Stimulated activated naive CD4-positive, alpha-beta T cell (primary cell): ENCODE measurements around the gene CDK5RAP1.
"Not testable (repeated sequence)": the region's sequence is repeated elsewhere in the genome, so short reads cannot be mapped to it uniquely, and the experiment has no call there.

Experiments used
- DNase-seq, 6 experiments: peaks; one replicate each; lab custom pipeline; 2025; lab: John Stamatoyannopoulos, UW

The CDK5RAP1 gene

GRCh38 chr20:33401184-33401920 is at the start of gene CDK5RAP1:
Gene CDK5RAP1 (minus strand): TSS chr20:33401519. CDS start chr20:33397064, 4,455 bp downstream.
- DNase-seq, result peak; percentile 65 to 84 (median 75)

GRCh38 chr20:33450867-33451266 is 49.5 kb upstream of the CDK5RAP1 start:
- no peak for DNase-seq

GRCh38 chr20:33445881-33446625 is 44.7 kb upstream of the CDK5RAP1 start:
- DNase-seq, result no peak

- DNase-seq, result peak in 1 of 6 experiments; percentile 4
Measured at GRCh38 chr20:33444797-33445560, 43.7 kb upstream of the CDK5RAP1 start.

GRCh38 chr20:33443512-33444239 is 42.4 kb upstream of the CDK5RAP1 start, which contains the start of gene SNTA1:
Gene SNTA1 (minus strand): TSS chr20:33443763. CDS start chr20:33443620, 143 bp downstream.
- DNase-seq, result peak; percentile 65 to 89 (median 80)

- peak in 5 of 6 experiments; percentile 10 to 59 (median 40) for DNase-seq
Measured at GRCh38 chr20:33443006-33443511, 41.7 kb upstream of the CDK5RAP1 start.

- DNase-seq, result peak in 1 of 6 experiments; percentile 9
Measured at GRCh38 chr20:33442136-33443005, 41.1 kb upstream of the CDK5RAP1 start.

- no peak for DNase-seq
Measured at GRCh38 chr20:33441142-33441955, 40.0 kb upstream of the CDK5RAP1 start.

GRCh38 chr20:33440562-33440961 is 39.2 kb upstream of the CDK5RAP1 start:
- not testable (repeated sequence) for DNase-seq

- no peak for DNase-seq
Measured at GRCh38 chr20:33438481-33438880, 37.2 kb upstream of the CDK5RAP1 start.

GRCh38 chr20:33437141-33437911 is 36.0 kb upstream of the CDK5RAP1 start:
- no peak for DNase-seq

- no peak for DNase-seq
Measured at GRCh38 chr20:33434434-33434833, 33.1 kb upstream of the CDK5RAP1 start.

GRCh38 chr20:33433465-33434234 is 32.3 kb upstream of the CDK5RAP1 start:
- DNase-seq, result no peak

GRCh38 chr20:33431797-33432381 is 30.6 kb upstream of the CDK5RAP1 start:
- no peak for DNase-seq

GRCh38 chr20:33423875-33424274 is 22.6 kb upstream of the CDK5RAP1 start:
- not testable (repeated sequence) for DNase-seq

- no peak for DNase-seq
Measured at GRCh38 chr20:33423141-33423834, 22.0 kb upstream of the CDK5RAP1 start.
